Caco-2 (cell line): ENCODE measurements around the gene KCNK13. TPM values are rescaled to one million over a fixed set of nuclear protein-coding genes. Genes with fewer than 3 reads are reported as not detected.

Source experiments
- BruUV-seq: library from RNA; stranded (reverse); fragments of 400-500 nt; replicated peaks from 2 replicates; lab custom pipeline; 2021; lab: Mats Ljungman, UMichigan
- CTCF ChIA-PET: fragments of 300-600 bp; sonication (Branson Sonifier 250); formaldehyde crosslinking; loops from one replicate; lab custom pipeline; 2022; ENCODE audit warnings: antibody characterized with exemption; lab: Charles Lee
- POLR2A ChIA-PET: fragments of 300-600 bp; sonication (Branson Sonifier 250); formaldehyde crosslinking; loops from one replicate; lab custom pipeline; 2022; ENCODE audit warnings: antibody characterized with exemption; lab: Charles Lee
- DNase-seq, 2 experiments: peaks; one replicate each; pipeline versions ENCODE4 v3.0.0 to v3.0.0-alpha.2; 2020 to 2022
- H3K27me3 ChIP-seq: replicated peaks from 2 replicates; pipeline ENCODE4 v1.6.0; 2011; ENCODE audit warnings: low read length; ENCODE audit not compliant: control insufficient read depth, insufficient read depth
- H3K36me3 ChIP-seq: 2 replicates; pipeline ENCODE4 v1.5.1; 2011; ENCODE audit warnings: low read length; ENCODE audit not compliant: control insufficient read depth, insufficient read depth
- H3K4me1 ChIP-seq: fragments of 250-450 bp; sonication (Bioruptor Pico); 2 replicates; pipeline ENCODE4 v1.5.1; 2020; ENCODE audit warnings: mild to moderate bottlenecking
- H3K4me3 ChIP-seq: 2 replicates; pipeline ENCODE4 v1.5.1; 2011; ENCODE audit warnings: low read depth, mild to moderate bottlenecking, control low read depth, low read length
- H3K9me3 ChIP-seq: fragments of 250-450 bp; sonication (Bioruptor Pico); 2 replicates; pipeline ENCODE4 v1.5.1; 2020; ENCODE audit warnings: mild to moderate bottlenecking, moderate library complexity
- H3K27ac Mint-ChIP-seq: one replicate; pipeline ENCODE4 v1.8.0; 2022; ENCODE audit warnings: mixed read lengths; ENCODE audit not compliant: unreplicated experiment
- H3K27me3 Mint-ChIP-seq: one replicate; pipeline ENCODE4 v1.8.0; 2022; ENCODE audit warnings: mixed read lengths; ENCODE audit not compliant: insufficient read depth, unreplicated experiment
- H3K36me3 Mint-ChIP-seq: one replicate; pipeline ENCODE4 v1.8.0; 2022; ENCODE audit warnings: mild to moderate bottlenecking, mixed read lengths; ENCODE audit not compliant: insufficient read depth, unreplicated experiment
- H3K4me1 Mint-ChIP-seq: one replicate; pipeline ENCODE4 v1.8.0; 2022; ENCODE audit warnings: low read depth, mixed read lengths; ENCODE audit not compliant: unreplicated experiment
- H3K4me3 Mint-ChIP-seq: one replicate; pipeline ENCODE4 v1.8.0; 2022; ENCODE audit warnings: mild to moderate bottlenecking, moderate library complexity, mixed read lengths; ENCODE audit not compliant: unreplicated experiment
- H3K9me3 Mint-ChIP-seq: one replicate; pipeline ENCODE4 v1.8.0; 2022; ENCODE audit warnings: mixed read lengths; ENCODE audit not compliant: unreplicated experiment
- CTCF ChIP-seq, 2 experiments: fragments of 200-600 bp in 1 of 2; IDR thresholded peaks; 1 replicate in 1 of 2; 2 replicates in 1 of 2; pipeline versions ENCODE4 v1.5.1 to v1.8.0; 2011 to 2022; ENCODE audit warnings: antibody characterized with exemption in 1 of 2, control low read depth in 1 of 2, inconsistent platforms in 1 of 2, low read depth in 1 of 2, low read length in 1 of 2, mild to moderate bottlenecking in 1 of 2, moderate library complexity in 1 of 2; ENCODE audit not compliant: insufficient read depth in 1 of 2, severe bottlenecking in 1 of 2, unreplicated experiment in 1 of 2
- intact Hi-C: fragments of 100-400 bp; cut with micrococcal nuclease; formaldehyde crosslinking; loops from one replicate; pipeline ENCODE4 v1.10.0; 2022; ENCODE audit not compliant: unreplicated experiment
- total RNA-seq: library from RNA; stranded (reverse); gene quantifications from 2 replicates; pipeline ENCODE4 v1.2.3, GENCODE V29; 2022

The KCNK13 gene
- total RNA-seq, 1 experiment from 2014 or later = not detected

DNA sequence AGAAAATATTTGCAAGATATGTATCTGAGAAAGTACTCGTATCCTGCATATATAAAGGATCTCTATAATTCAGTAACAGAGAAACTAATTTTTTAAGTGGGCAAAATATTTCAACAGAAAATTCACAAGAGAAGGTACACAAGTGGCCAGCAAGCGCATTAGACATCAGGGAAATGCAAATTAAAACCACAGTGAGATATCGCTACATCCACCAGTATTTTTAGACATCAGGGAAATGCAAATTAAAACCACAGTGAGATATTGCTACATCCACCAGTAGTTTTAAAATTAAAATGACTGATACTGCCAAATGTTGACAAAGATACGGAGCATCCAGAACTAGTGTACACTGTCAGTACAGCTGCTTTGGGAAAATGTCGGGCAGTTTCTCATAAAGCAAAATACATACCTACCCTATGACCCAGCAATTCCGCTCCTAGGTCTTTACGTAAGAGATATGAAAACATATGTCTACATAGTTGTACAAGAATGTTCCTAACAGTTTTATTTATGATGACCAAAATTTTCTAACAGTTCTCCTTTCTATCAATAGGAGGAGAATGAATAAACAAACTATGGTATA lies 2.8 kb upstream of the KCNK13 start:
- H3K36me3 Mint-ChIP-seq = no peaks in the 10 kb centered on the region
- no peak overlapping the region for H3K27ac Mint-ChIP-seq
- Histone ChIP-seq H3K4me3 (no peak overlapping the region), H3K27me3 (peaks cover 5% of the 10 kb centered on the region), H3K4me1 (peaks cover 8% of the 10 kb centered on the region; the same call in 1 of the 2 replicates), H3K36me3 (no peaks in the 10 kb centered on the region), H3K9me3 (peaks cover 4% of the 10 kb centered on the region; the same call in 1 of the 2 replicates)
- H3K4me1 Mint-ChIP-seq = peaks cover 10% of the 10 kb centered on the region
- DNase-seq = no peak
- H3K9me3 Mint-ChIP-seq = no peaks in the 10 kb centered on the region
- POLR2A ChIA-PET = no interaction called here
- BruUV-seq = no TSS peak
- intact Hi-C loops = no loop called here
- H3K4me3 Mint-ChIP-seq = peak overlapping the region; percentile 41
- peaks cover 21% of the 10 kb centered on the region for H3K27me3 Mint-ChIP-seq
- no peak for TF ChIP-seq CTCF (IDR thresholded peaks at IDR 0.05; ENCODE audit: insufficient read depth in 1 of 2, low read depth in 1 of 2, low read length in 1 of 2, severe bottlenecking in 1 of 2, unreplicated experiment in 1 of 2)
- CTCF ChIA-PET = interaction anchor here (1.0 kb wide), 1 partner anchor 86 kb away, joined by 4 read pairs; no protein-coding TSS in a partner anchor

DNA sequence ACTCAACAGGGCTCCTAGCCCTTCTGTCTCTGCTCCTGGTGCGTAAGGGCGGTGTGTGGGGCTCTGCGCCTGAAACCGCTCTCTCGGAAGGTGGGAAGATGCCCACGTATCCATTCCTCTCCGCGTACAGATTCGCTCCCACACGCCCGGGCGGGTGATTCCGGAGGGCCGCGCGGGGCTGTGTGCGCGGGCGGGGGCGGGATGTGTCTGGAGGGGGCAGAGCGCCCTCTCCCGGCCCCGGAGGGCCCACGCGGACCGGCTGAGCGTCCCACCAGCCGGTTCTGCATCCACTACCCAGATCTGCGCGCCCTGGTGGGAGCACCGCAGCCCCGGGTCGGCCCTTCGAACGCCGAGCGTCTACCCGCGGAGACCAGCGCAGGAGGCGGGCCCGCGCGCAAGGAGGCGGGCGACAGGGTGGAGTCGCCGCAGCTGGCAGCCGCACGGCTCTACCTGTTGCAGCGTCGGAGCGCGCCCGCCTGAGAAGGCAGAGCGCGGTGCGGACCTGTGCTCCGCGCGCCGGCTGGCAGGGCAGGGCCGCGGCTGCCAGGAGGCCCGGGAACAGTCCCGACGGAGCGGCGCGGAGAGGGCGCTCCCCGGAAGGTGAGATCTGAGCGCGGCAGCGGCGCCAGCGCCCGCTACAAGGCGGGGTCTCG lies 1.4 kb upstream of the KCNK13 start:
- Mint-ChIP-seq H3K4me3 (peak overlapping the region; percentile 85), H3K27me3 (peaks cover 32% of the 10 kb centered on the region)
- peaks cover 5% of the 10 kb centered on the region for H3K27me3 ChIP-seq

More for the DNA sequence above, 1.4 kb upstream of the KCNK13 start:
- Histone ChIP-seq H3K4me1 (peaks cover 8% of the 10 kb centered on the region; the same call in 1 of the 2 replicates), H3K4me3 (peak overlapping the region; percentile 32), H3K36me3 (no peaks in the 10 kb centered on the region), H3K9me3 (peaks cover 4% of the 10 kb centered on the region; the same call in 1 of the 2 replicates)
- Mint-ChIP-seq H3K27ac (no peak overlapping the region), H3K9me3 (no peaks in the 10 kb centered on the region), H3K4me1 (peaks cover 10% of the 10 kb centered on the region), H3K36me3 (no peaks in the 10 kb centered on the region)
- ChIA-PET POLR2A (no interaction called here), CTCF (interaction anchor here (0.6 to 1.0 kb wide), 3 partner anchors 87 to 734 kb away, joined by 3 to 11 read pairs (median 3); no protein-coding TSS in a partner anchor)
- DNase-seq = peak; percentile 52 to 66
- TF ChIP-seq CTCF (IDR thresholded peaks at IDR 0.05; ENCODE audit: insufficient read depth in 1 of 2, low read depth in 1 of 2, low read length in 1 of 2, severe bottlenecking in 1 of 2, unreplicated experiment in 1 of 2) = peak; percentile 44 to 46
- intact Hi-C loops = loop anchor here (1.0 to 5.0 kb wide), 2 partner anchors 87 to 177 kb away; no protein-coding TSS in a partner anchor
- no TSS peak for BruUV-seq
